ENCODE data around the gene DNAH12.
"Not testable (repeated sequence)": the region's sequence is repeated elsewhere in the genome, so short reads cannot be mapped to it uniquely, and the experiment has no call there.

- TF ChIP-seq CTCF (conservative IDR thresholded peaks at IDR 0.05; ENCODE audit: low read length); EZH2phosphoT487 (IDR thresholded peaks at IDR 0.05; ENCODE audit: borderline replicate concordance, low read depth, low read length): not testable (repeated sequence)
These were observed 205.7 kb downstream of the DNAH12 start for GRCh38 chr3:57338272-57339070.

All from OCI-LY7 (cell line).